Parathyroid adenoma (tissue), 2 donors: ENCODE data around the gene TSPAN10.
A peak's percentile ranks its signal among the peaks of the same experiment; 100 is the strongest.

ENCODE experiments used
- H2AFZ ChIP-seq: fragments of 300-600 bp; sonication (generic); one replicate; pipeline ENCODE4 v1.7.0; 2017; ENCODE audit warnings: antibody characterized with exemption, mild to moderate bottlenecking
- H3K27ac ChIP-seq: fragments of 300-600 bp; sonication (generic); one replicate; pipeline ENCODE4 v1.7.0; 2017
- H3K27me3 ChIP-seq: fragments of 300-600 bp; sonication (generic); one replicate; pipeline ENCODE4 v1.7.0; 2017; ENCODE audit warnings: low read length; ENCODE audit not compliant: control insufficient read depth, insufficient read depth
- H3K36me3 ChIP-seq: fragments of 300-600 bp; sonication (generic); one replicate; pipeline ENCODE4 v1.7.0; 2017; ENCODE audit warnings: low read length; ENCODE audit not compliant: control insufficient read depth, insufficient read depth
- H3K4me1 ChIP-seq: fragments of 300-600 bp; sonication (generic); one replicate; pipeline ENCODE4 v1.7.0; 2017; ENCODE audit warnings: control low read depth
- H3K4me2 ChIP-seq: fragments of 300-600 bp; sonication (generic); one replicate; pipeline ENCODE4 v1.7.0; 2017; ENCODE audit warnings: low read length
- H3K4me3 ChIP-seq: fragments of 300-600 bp; sonication (generic); one replicate; pipeline ENCODE4 v1.7.0; 2017; ENCODE audit warnings: low read depth, low read length
- H3K79me2 ChIP-seq: fragments of 300-600 bp; sonication (generic); one replicate; pipeline ENCODE4 v1.7.0; 2017; ENCODE audit warnings: control low read depth
- H3K9ac ChIP-seq: fragments of 300-600 bp; sonication (generic); one replicate; pipeline ENCODE4 v1.7.0; 2017; ENCODE audit warnings: mild to moderate bottlenecking
- H3K9me3 ChIP-seq: fragments of 300-600 bp; sonication (generic); one replicate; pipeline ENCODE4 v1.7.0; 2017; ENCODE audit warnings: low read length; ENCODE audit not compliant: control insufficient read depth
- TF ChIP-seq, protein P1 (sequence below): fragments of 300-600 bp; sonication (generic); IDR thresholded peaks from one replicate; pipeline ENCODE4 v1.7.0; 2017; ENCODE audit warnings: antibody characterized with exemption, mild to moderate bottlenecking
- donor health status: primary hyperparathyroidism.

Gene TSPAN10

DNA sequence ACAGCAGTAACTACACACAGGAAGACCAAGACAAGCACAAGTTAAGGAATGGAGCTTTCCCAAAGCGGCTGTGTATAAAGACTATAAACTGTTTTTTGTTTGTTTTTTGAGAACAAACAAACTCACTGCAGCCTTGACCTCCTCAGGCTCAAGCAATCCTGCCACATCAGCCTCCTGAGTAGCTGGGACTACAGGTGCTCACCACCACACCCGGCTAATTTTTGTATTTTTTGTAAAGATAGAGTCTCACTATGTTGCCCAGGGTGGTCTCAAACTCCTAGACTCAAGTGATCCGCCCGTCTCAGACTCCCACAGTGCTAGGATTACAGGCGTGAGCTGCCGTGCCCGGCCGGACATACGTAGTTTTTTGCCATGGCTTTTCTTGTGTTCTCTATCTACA is 23.4 kb downstream of the TSPAN10 start:
- H3K4me3 ChIP-seq = no peak overlapping the region
- no peak overlapping the region for H3K4me2 ChIP-seq
- no peak overlapping the region for H2AFZ ChIP-seq
- no peak overlapping the region for H3K27ac ChIP-seq
- no peaks in the 10 kb centered on the region for H3K36me3 ChIP-seq
- peaks cover under 1% of the 10 kb centered on the region for H3K4me1 ChIP-seq
- no peaks in the 10 kb centered on the region for H3K79me2 ChIP-seq
- H3K9ac ChIP-seq = no peak overlapping the region
- TF ChIP-seq, protein P1, sequence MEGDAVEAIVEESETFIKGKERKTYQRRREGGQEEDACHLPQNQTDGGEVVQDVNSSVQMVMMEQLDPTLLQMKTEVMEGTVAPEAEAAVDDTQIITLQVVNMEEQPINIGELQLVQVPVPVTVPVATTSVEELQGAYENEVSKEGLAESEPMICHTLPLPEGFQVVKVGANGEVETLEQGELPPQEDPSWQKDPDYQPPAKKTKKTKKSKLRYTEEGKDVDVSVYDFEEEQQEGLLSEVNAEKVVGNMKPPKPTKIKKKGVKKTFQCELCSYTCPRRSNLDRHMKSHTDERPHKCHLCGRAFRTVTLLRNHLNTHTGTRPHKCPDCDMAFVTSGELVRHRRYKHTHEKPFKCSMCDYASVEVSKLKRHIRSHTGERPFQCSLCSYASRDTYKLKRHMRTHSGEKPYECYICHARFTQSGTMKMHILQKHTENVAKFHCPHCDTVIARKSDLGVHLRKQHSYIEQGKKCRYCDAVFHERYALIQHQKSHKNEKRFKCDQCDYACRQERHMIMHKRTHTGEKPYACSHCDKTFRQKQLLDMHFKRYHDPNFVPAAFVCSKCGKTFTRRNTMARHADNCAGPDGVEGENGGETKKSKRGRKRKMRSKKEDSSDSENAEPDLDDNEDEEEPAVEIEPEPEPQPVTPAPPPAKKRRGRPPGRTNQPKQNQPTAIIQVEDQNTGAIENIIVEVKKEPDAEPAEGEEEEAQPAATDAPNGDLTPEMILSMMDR = no peak
- H3K9me3 ChIP-seq = no peaks in the 10 kb centered on the region
- H3K27me3 ChIP-seq = no peaks in the 10 kb centered on the region

DNA sequence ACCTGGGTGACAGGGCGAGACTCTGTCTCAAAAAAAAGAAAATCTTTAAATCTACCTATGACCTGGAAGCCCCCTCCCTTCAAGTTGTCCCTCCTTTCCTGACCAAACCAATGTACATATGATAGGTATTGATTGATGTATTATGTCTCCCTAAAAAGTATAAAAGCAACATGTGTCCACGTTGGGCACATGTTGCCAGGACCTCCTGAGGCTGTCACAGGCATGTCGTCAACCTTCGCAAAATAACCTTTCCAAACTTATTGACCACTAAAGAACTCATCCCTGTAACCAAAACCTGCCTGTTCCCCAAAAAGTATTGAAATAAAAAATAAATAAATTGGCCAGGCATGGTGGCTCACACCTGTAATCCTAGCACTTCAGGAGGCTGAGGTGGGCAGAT is 25.0 kb downstream of the TSPAN10 start:
- TF ChIP-seq, protein P1 = no peak

DNA sequence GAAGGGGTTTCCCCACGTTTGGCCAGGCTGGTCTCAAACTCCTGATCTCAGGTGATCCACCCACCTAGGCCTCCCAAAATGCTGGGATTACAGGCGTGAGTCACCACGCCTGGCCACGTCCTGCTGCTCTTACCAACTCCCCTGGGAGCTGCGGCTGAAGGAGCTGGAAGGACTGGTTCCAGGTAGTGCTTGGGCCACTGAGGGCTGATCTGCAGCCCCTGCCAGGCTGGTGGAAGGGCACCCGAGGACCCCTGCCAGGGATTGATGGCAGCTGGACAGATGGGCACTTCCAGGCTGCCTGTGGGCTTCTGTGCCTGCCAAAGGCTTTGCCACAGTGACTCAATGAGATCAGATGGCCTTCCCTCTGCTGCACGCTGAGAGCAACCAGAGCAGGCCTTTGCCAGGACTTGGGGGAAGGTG is 27.1 kb downstream of the TSPAN10 start:
- TF ChIP-seq, protein P1 = no peak
- H3K9me3 ChIP-seq = no peaks in the 10 kb centered on the region
- H3K4me3 ChIP-seq = no peak overlapping the region
- H3K27ac ChIP-seq = no peak overlapping the region
- no peak overlapping the region for H3K9ac ChIP-seq
- no peak overlapping the region for H2AFZ ChIP-seq
- H3K79me2 ChIP-seq = peaks cover 11% of the 10 kb centered on the region
- no peak overlapping the region for H3K4me2 ChIP-seq
- H3K36me3 ChIP-seq = no peaks in the 10 kb centered on the region
- peaks cover 6% of the 10 kb centered on the region for H3K4me1 ChIP-seq
- H3K27me3 ChIP-seq = no peaks in the 10 kb centered on the region

More for the DNA sequence above, 25.0 kb downstream of the TSPAN10 start:
- Histone ChIP-seq H3K27ac (no peak overlapping the region), H3K79me2 (no peaks in the 10 kb centered on the region), H3K27me3 (no peaks in the 10 kb centered on the region), H2AFZ (no peak overlapping the region), H3K36me3 (no peaks in the 10 kb centered on the region), H3K9me3 (no peaks in the 10 kb centered on the region), H3K4me2 (no peak overlapping the region), H3K4me1 (peaks cover 6% of the 10 kb centered on the region), H3K9ac (no peak overlapping the region), H3K4me3 (no peak overlapping the region)

DNA sequence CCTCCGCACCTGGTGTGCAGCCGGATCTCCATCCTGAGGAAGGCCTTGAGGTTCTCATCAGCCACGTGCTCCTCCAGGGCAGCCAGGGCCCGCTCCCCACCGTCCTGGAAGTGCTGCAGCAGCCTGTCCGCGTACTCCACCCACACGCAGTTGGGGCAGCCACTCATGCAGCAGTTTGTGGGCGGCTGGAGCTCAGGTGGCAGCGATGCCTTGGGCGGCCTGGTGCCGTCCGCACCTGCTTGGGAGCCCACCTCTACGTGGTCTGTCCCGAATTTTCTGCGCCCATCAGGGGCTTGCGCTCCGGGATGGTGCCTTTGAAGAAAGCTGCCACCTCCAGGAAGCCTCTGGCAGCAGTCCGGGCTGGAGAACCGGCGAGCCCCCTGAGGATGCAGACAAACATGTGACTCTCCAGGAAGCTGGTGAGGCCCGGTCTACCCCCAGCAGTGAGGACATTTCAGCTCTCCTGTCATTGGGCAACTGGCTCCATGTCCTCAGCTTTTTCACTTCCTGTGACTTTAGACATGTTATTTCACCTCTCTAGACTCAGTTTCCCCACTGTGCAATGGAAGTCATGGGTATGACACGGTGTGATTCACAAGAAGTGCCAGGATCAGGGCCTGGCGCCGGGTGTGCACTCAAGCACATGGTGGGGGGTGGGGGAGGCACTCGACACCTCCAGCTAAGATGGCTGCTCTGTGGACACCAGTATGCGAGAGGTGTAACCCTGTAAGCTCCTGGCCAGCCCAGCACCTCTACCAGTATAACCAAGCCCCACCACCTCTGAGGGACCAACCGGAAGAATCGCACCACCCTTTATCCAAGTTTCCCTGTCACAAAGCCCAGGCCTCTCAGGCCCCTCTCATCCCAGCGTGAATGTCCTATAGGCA is 28.5 kb downstream of the TSPAN10 start:
- Histone ChIP-seq H3K4me1 (peaks cover 6% of the 10 kb centered on the region), H3K27me3 (no peaks in the 10 kb centered on the region), H3K4me3 (peak overlapping the region; percentile 85), H3K9ac (peak overlapping the region; percentile 55), H3K27ac (peak overlapping the region; percentile 73), H3K79me2 (peaks cover 11% of the 10 kb centered on the region), H3K9me3 (no peaks in the 10 kb centered on the region), H3K4me2 (peak overlapping the region; percentile 78), H3K36me3 (no peaks in the 10 kb centered on the region), H2AFZ (peak overlapping the region; percentile 94)
- TF ChIP-seq, protein P1 = no peak

DNA sequence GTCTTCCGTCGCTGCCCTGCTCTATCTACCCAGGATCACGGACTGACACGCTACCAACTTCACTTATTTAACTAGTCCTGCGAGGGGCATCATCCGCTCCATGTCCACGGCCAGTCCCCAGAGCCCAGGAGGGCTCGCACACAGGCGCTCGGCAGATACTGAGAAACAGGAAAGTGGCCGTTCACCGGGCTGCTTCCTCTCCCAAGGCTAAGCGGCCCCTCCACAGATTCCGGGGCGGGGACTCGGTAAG is 29.0 kb downstream of the TSPAN10 start:
- Histone ChIP-seq H3K4me3 (peak overlapping the region; percentile 85), H3K4me2 (peak overlapping the region; percentile 78), H2AFZ (peak overlapping the region; percentile 94), H3K36me3 (no peaks in the 10 kb centered on the region), H3K9ac (peak overlapping the region; percentile 55), H3K27ac (peak overlapping the region; percentile 73), H3K4me1 (peaks cover 6% of the 10 kb centered on the region), H3K27me3 (no peaks in the 10 kb centered on the region), H3K79me2 (peaks cover 11% of the 10 kb centered on the region), H3K9me3 (no peaks in the 10 kb centered on the region)
- TF ChIP-seq, protein P1 = no peak
